ENCODE data around the gene CCDC34.

GRCh38 chr11:27406498-27407354, 43.7 kb upstream of the CCDC34 start:
- TF ChIP-seq CTCF (conservative IDR thresholded peaks at IDR 0.05 in 1 of 2, IDR thresholded peaks at IDR 0.05 in 1 of 2; ENCODE audit: extremely low read depth in 1 of 2, insufficient read depth in 1 of 2, low read depth in 1 of 2, low read length in 2 of 2), result no peak
- no peak for TF ChIP-seq EZH2 (IDR thresholded peaks at IDR 0.05; ENCODE audit: borderline replicate concordance, low read length)

Data from mammary epithelial cell (primary cell).